ENCODE results near the gene IL10RB.
"Not testable (repeated sequence)": the region's sequence is repeated elsewhere in the genome, so short reads cannot be mapped to it uniquely, and the experiment has no call there.

DNA sequence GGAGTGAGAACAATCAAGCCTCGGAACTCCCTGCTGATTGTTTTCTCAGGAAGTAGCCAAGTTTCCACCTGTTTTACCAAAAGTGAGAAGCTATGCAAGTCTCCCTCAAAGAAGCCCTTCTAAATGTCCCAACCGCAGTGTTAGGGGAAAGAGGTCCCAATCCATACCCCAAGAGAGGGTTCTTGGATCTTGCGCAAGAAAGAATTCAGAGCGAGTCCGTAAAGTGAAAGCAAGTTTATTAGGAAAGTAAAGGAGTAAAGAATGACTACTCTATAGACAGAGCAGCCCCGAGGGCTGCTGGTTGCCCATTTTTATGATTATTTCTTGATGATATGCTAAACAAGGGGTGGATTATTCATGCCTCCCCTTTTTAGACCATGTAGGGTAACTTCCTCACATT lies 12.8 kb upstream of the IL10RB start:
- TF ChIP-seq CTCF, POLR2AphosphoS5 (IDR thresholded peaks at IDR 0.05): not testable (repeated sequence)

Measured in breast epithelium (tissue), 3 donors.